ENCODE measurements around the gene RBM17.
"Not testable (repeated sequence)": the region's sequence is repeated elsewhere in the genome, so short reads cannot be mapped to it uniquely, and the experiment has no call there.

The RBM17 gene

DNA sequence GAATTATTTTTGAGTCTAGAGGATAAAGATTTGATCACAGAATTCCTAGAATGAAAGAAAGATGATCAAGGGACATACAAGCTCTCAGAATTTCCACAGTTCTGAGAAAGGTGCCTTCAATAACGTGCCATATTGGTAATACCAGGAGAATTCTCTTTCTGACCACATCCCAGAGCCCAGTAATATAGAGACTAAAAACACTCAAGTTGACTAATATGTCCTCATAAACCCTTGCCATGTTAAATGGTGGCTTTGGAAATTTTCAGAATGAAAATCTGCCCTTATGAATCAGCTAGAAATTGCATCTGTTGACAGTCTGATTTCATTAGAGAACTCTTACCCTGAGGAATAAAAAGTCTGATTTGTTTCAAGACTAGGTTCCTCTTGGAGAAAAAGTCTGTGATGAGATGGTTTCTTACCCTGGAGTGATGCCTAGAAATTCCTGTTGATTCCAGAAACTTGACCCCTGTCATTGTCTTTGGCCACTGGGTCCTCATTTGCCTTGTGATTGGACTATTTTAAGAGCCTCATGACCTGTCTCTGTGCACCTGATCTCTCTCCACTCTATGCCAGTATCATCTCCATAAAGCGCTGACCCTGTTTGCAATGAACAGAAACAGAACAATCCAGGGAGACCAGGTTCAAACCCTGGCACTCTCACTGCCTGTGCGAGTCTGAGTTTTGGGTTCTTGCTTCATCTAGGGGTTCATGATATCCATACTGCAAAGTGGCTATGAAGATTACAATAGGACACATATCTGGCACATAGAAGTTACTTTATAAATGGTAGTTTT is 30.0 kb upstream of the RBM17 start:
- no peak for DNase-seq

DNA sequence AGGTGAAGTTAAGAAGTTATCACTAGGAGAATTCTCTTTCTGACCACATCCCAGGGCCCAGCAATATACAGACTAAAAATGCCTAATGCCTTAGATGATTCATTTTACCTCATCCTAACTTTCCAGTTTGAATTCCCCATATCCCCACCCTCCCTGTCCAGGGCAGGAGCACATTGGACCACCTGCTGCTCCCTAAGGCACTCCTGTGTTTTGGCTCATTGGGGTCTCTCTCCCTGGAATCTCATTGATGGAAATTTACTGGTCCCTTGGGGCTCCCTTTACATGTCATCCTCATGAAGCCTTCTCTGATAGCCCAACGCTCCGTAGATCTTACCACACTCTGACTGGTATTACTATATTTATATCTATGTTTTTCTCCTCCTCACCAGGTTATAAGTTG is 29.3 kb upstream of the RBM17 start:
- no peak for DNase-seq

DNA sequence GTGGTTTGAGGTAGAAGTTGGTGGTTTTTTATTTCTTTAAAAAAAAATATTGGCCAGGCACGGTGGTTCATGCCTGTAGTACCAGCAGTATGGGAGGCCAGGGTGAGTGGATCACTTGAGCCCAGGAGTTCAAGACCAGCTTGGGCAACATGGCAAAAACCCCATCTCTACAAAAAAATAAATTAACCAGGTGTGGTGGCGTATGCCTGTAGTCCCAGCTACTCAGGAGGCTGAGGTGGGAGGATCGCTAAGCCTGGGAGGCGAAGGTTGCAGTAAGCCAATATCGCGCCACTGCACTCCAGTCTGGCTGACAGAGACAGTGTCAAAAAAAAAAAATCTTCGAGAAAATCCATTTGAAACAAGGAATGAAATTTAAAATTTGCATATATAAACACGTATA is 27.8 kb upstream of the RBM17 start:
- no peak for DNase-seq

DNA sequence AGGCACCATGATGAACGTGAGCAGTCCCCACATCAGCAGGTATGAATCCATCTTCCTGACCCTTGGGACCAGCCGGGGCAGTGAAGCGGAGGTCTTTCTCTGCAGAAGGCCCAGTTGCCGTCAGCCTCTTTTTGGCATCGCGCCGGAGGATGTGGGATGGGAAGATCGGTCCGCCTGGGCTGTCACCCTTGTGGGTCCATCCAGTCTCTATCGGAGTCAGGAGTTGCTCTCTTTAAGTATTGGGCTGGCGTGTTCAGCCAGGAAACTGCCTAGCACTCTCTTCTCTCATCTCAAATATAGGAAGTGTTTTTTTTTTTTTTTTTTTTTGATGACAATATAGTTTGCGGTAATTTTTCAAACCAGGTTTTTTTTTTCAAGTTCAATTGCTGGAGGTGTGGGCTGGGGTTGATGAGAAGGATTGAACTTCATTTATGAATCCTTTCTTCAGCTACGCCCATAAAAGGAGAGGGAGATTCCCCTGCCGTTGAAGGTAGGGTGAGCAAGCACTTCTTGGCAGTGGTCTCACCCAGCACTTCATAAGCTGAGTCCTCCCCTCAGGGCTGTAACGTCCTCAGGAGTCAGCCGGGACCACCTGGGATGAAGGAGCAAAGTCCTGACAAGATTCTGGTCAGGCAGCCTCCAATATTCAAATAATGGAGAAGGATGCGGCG is 26.6 kb upstream of the RBM17 start, which contains the start of gene IL2RA:
IL2RA (minus strand) TSS at position 267 of the 671 bp plus-strand sequence; CDS start at position 51, 216 bp downstream.
- no peak for DNase-seq

DNA sequence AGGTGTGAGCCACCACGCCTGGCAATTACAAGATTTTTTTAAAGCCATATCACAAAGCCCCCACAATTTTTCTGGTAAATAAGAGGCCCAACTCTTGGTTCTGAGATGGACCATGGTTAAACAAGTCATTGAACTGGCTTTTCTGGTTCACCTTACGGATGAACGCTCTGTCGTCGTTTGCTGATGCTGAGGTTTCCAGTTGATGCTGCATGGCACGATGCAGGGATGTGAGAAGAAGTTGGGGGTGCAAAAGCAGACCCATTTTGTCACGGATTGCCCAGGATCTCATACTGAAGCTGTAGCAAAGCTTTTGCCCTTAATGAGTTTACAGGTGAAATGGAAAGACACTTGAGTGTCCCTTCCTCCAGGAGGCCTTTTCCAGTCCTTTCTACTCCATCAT is 24.7 kb upstream of the RBM17 start:
- no peak for DNase-seq

DNA sequence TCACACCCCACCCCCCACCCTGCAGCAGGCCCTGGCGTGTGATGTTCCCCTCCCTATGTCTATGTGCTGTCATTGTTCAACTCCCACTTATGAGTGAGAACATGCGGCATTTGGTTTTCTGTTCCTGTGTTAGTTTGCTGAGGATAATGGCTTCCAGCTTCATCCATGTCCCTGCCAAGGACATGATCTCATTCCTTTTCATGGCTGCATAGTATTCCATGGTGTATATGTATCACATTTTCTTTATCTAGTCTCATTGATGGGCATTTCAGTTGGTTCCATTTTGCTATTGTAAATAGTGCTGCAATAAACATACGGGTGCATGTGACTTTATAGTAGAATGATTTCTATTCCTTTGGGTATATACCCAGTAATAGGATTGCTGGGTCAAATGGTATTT is 24.1 kb upstream of the RBM17 start:
- DNase-seq: not testable (repeated sequence)

DNA sequence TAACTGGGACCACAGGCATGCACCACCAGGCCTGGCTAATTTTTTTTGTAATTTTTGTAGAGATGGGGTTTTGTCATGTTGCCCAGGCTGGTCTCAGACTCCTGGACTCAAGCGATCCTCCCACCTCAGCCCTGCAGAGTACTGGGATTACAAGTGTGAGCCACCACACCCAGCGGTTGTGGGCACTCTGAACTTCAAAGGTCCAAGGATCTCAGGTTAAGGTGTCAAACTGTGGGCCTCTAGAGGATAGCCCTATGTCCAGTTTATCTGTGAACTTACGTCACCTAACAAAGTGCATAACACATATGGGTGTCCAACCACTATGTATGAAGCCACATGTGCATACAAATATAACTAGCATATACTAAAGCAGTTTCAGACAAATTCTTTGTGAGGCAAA is 23.4 kb upstream of the RBM17 start:
- DNase-seq: no peak

DNA sequence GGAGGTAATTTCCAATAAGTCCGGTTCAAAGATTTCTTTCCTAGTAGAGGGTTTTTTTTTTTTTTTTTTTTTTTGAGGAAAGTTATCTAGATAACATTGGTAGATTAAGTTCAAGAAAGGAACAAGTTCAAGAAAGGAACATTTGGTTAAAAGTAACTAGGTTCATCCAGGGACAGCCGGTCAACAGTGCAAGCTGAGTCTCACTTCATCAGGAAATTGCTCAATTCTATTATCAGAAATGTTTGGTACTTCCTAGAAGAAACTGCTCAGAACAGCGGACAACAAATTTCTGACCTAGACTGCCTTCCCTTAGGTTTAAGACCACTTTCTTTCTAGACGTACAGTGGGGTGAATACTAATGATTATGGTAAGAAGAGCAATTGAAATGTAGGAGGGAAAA is 23.0 kb upstream of the RBM17 start:
- DNase-seq: no peak

DNA sequence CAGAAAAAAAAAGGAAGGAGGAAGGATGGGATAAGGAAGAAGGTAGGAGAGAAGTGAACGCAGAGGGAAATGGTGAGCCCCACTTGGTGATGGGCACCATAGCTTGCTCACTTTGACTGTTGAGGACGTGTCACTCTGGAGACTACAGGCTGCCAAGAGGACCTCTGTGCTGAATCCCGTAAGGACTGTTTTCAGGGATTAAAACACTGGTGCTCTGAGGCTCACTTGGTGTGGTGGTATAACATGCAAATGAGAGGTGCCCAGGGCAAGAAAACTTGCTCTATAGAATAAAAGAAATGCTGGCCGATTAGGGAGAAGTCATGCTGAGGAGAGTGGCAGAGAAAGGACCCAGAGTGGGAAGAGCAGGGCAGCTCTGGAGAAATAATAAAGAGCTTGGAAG is 21.4 kb upstream of the RBM17 start:
- DNase-seq: no peak

DNA sequence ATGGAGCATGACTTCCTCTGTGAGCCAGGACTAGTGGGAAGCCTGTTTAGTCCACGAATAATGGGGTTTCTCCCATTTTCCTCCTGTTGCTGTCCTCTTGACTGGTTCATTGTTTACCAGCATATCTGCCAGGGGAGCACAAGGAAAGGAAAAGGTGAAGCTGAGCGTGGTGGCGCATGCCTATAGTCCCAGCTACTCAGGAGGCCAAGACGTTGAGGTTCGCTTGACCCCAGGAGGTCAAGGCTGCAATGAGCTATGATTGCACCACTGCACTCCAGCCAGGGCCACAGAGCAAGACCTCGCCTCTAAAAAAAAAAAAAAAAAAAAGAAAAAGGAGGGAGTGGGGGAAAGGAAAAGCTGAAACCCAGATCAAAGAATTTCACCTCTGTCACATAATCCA is 20.8 kb upstream of the RBM17 start:
- DNase-seq: no peak

DNA sequence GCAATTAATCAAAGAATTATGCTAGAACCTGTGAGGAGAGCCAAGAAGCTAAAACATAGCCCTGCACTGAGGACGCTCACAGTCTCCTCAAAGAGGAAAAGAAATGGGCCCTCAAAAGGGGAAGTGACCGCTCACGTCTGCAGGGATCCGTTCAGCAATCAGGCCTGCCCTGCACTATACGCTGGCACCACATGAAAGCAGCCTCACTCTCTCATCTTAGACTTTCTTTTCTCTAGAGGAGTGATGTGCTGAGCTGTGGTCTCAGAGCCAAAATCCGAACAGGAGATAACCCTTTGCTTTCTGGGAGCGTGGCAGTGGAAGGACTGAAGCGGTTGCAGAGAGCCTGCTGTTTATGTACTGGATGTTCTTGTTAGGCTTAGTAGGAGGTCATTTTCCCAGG is 20.4 kb upstream of the RBM17 start:
- DNase-seq: no peak

DNA sequence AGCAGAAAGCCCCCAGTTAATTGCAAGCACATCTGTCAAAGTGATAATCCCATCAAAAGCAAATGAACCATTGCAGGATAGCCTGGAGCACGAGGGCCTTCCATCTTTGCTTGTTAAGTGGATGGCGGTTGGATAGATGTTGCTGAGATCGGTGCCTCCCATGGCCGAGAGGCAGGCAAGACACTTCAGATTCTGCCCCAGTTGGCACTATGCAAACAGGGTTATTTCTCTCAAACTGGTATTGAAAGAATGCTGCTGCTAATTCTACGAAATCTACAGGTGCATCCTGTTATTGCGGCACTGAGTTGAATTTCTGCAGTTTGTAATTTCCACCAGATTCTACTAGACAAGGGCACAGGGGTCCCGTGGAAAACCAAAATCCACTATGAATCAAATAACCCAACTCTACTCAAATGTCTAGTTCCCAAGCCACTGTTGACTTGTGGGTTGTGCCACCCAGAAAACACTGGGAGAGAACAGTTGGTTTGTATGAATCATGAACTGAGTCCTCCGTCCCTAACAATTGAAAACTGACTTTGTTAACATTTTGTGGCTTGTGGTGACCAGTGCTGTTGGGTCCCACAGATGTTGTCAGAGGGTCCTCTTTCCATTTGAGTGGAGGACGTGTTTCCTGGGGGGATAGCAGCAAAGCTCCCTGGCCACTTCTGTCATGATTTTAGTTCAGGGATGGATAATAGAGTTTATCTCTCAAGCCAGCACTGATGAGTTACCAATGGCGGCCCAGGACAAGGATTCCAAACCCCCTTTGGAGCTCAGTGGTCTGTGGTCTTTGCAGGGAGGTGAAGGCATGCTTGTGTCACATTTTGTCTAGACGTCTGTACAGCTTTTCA is 19.5 kb upstream of the RBM17 start:
- DNase-seq: no peak

DNA sequence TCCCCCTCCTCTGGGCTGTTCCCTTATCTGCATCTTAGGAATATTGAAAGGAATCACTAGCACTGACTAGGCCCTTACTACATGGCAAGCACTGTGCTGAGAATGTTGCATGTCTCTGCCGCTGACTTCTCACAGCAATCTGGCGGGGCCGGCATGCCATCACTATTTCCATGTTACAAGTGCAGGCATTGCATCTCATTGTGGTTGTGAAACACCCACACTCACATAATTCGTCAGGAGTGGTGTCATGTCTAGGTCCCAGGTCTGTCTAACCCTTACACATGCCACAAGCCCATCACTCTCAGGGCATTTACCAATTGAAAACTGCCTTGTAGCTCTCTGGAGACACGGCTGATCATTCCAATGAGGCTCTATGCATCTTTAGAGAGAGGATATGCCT is 18.2 kb upstream of the RBM17 start:
- no peak for DNase-seq

DNA sequence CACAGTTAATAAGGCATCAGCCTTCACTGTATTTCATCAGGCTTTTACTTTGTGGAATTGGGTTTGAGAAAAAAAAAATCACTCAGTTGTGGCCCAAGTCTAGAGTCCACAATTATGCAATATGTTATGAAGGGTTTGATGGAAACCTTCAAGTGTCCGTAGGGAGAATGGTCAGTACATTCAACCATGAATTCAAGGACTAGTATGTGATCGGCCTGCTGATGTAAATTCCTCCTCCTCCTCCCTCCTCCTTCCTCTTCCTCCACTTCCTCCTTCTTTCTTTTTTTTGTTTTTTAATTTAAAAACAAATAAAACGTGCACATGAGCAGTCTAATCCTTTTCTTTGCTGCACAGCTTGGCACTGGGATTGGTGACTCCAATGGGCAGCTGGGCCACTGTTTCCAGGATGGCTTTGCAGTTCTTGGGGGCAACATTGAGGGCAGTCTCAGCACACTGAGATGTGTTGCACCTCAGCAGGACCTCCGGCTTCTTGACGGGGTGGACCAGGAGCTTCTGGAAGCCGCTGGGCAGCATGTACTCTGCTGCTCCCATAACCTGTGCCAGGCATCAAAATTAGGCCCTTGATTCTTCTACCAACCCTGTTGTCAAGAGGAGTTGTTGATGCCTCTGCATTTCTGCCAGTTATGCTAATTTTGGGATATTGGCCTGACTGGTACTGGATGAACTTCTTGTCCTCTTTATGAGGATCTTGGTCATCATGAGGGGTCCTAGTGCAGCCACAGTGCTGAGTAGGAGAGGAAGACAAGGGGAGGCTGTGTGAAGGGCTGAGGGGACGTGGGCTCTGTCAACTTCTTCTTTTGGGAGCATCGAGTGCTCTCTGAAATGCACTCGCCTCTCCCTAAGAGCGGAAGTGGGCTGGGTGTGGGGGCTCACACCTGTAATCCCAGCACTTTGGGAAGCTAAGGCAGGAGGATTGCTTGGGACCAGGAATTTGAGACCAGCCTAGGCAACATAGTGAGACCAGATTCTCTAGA is 17.4 kb upstream of the RBM17 start:
- DNase-seq: no peak

DNA sequence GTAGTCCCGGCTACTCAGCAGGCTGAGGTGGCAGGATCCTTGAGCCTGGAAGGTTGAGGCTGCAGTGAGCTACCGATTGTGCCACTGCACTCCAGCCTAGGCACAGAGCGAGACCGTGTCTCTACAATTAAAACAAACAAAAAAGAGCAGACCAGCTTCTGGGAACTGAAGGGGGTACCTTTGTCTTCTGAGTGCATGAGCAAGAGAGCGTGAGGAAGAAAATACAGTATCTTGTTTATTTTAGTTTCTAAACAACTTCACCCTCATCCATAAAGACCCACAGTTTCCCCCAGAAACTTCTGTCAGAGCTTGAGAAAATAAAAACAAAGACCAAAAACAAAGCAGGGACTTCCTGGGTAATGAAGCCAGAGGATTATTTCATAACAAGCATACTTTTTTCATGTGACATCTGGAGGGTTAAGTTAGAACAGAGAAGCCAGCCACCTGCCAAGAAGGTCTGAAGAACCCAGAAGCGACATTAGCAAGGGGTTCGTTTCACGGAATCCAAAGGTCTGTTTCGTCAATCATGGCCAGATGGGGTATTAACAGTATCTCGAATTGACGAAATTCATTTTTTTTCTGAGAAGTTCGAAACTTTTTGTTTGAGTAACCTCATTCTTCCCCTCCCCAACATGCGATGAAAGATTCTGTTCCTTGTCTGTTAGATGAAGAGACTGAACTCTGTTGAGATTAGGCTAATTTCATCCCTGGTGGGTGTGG is 16.5 kb upstream of the RBM17 start:
- no peak for DNase-seq

DNA sequence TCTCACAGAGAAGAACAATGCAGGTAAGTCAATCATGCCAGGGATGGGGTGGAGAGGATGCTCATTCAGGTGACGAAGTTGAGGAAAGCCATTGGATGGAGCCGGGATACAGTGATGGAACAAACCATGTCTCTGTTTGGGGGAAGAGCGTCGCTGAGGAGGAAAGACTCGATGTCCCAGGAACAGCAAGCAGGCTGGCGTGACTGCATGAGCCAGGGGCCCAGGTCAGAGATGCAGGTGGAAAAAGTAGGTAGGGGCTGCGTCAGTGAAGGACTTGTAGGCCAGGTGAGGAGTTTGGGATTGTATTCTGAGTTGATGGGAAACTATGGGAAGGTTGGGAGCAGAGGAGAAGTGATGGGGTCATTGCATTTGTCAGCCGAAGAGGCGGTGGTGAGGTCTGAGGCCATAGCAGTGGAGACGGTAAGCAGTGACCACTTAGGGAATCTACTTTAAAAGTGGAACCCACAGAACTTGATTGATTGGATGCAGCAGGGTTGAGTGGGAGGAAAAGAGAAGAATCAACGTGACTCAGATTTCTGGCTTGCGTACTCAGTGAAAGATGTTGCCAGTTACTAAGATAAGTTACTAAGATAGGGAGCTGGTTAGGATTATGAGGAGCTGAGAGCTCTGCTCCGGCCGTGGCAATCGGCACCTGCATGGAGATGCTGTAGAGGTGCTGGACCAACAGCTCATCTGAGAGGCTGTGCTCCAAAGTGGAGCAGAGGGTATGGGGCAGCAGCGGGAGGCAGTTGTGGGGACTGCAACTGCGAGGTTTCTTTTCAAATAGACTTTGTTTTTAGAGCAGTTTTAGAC is 14.1 kb upstream of the RBM17 start:
- DNase-seq: no peak

DNA sequence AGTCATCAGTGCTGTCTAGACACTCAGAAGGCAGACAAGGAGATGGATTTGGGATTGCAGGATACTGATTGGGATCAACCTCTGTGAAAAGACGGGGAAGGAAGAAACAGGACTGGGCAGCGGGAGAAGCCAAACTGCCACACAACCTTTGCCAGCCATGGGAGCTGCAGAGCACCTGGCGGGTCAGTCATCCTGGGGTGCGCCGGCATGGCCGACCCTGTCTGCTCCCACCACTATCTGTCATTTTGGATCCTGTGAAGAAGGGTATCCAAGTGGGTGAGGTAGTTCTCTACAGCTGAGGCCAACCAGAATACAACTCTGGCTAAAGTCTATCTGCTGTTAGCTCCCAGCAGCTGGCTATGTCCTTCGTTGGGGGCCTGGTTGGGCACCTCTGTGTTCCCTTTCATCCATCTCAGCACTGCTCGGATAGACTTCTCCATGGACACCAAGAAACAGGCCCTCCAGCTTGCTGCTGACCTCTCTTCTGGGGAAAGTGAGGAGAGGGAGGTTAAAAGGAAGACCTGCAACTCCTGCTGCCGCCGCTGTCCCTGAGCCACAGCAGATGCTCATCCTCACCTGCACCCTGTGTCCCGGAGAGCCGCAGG is 11.7 kb upstream of the RBM17 start:
- DNase-seq: no peak

DNA sequence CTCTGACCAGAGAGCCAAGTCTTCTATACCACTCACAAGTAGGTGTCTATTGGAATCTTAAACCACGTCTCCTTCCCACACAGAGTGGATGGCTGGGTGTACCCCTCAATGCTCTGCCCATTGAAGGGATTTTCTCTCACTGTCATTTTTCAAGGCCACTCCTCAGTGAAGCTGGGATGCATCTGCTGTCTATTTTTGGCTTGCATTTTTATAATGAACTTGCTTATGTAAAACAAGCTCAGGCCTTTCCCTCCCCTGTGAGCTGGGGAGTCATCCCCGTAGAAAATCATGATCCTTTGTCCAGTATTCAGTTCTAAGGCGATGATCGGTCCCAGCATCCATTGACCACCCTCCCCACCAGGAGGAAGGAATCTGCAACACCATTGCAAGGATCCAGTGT is 9.8 kb upstream of the RBM17 start:
- DNase-seq: no peak

DNA sequence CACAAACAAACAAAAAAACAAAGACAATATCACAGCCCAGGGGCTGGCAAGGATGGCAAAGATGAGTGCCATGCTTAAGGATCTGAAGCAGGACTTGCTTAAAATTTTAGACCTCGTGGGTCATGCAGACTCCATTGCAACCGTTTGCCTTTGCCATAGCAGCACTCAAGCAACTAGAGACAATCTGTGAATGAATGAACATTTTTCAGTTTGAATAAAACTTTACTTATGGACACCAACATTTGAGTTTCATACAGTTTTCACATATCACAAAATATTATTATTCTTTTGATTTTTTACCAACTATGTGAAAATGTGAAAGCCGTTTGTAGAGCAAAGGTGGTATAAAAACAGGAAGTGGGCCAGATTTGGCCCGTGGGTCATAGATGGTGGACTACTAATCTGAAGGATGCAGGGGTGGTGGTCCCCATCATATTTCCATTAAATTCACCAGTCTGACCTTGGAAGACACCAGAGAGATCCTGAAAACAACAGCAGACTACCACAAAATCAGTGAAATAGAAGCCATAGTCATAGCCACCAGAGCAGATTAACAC is 8.3 kb upstream of the RBM17 start:
- no peak for DNase-seq

Measured in NCI-H510A treated with DMSO at 0.1 percent for 48 hours (cell line).